K562 (cell line): Measurements from ENCODE around the gene PLD1.

Experiments
- CTCF ChIP-seq, 3 experiments: IDR thresholded peaks in 2 of 3; conservative IDR thresholded peaks in 1 of 3; 2 replicates each; pipeline ENCODE4 v1.5.1; 2011 to 2012; ENCODE audit warnings: low read length in 3 of 3, mild to moderate bottlenecking in 3 of 3, control low read depth in 2 of 3, improper control_type of control experiment in 1 of 3, inconsistent platforms in 1 of 3, low read depth in 1 of 3, mixed read lengths in 1 of 3, moderate library complexity in 1 of 3; ENCODE audit not compliant: insufficient read depth in 2 of 3
- POLR2A ChIP-seq: fragments of 450-650 bp; conservative IDR thresholded peaks from 2 replicates; pipeline ENCODE4 v1.6.1; 2016
- RB1 ChIP-seq: fragments of 450-650 bp; IDR thresholded peaks from 2 replicates; pipeline ENCODE4 v1.6.1; 2017; ENCODE audit warnings: low read depth, mild to moderate bottlenecking

GRCh38 chr3:171757361-171758034, 52.8 kb downstream of the PLD1 start:
- TF ChIP-seq RB1 (no peak), POLR2A (no peak), CTCF (IDR thresholded peaks at IDR 0.05 in 2 of 3, conservative IDR thresholded peaks at IDR 0.05 in 1 of 3; ENCODE audit: insufficient read depth in 2 of 3, low read depth in 1 of 3, low read length in 3 of 3) (no peak)
